GM19023 (cell line): Measurements from ENCODE around the gene CMC2.
A peak's percentile ranks its signal among the peaks of the same experiment; 100 is the strongest.

Source experiments
- ATAC-seq: cut with Tn5 transposase; IDR thresholded peaks from one replicate; pipeline ENCODE4 v1.9.1; 2021; ENCODE audit warnings: mild to moderate bottlenecking, moderate library complexity; ENCODE audit not compliant: unreplicated experiment

CMC2 gene

GRCh38 chr16:80981103-80981502 lies 25.6 kb downstream of the CMC2 start:
- no peak for ATAC-seq

- ATAC-seq, result no peak
These were observed 29.7 kb downstream of the CMC2 start for GRCh38 chr16:80976946-80977345.

DNA sequence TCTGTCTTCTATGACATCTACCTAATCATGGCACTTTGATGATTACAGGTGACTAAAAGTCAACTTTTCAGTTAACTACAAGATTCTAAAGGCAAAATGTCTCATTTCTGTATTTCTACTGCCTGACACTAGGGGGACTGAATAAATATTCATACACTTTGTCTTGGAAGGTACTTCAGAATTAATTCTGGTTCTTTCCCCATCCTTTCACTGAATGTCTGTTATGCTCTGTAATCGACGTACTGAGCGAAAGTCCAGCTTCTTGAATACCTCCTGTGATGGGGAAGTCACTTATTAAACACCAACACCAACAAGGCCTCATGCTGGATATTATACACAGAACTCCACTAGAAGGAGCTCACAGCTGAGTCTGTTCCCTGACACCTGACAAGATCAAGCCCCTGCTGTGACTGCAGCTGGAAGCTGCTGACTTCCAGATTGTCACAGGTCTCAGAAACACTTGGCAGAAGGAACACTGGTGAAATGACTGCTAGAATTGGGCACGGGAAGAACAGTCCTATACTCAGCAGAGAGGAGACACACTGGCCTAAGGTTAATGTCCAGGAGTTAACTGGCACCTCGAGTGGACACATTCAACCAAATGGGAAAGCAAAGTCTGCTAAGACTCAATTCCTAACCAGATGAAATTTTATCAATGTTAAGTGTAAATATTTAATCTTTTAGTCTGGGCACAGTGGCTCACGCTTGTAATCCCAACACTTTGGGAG lies 31.9 kb downstream of the CMC2 start:
- ATAC-seq, result no peak

- no peak for ATAC-seq
These were observed 32.7 kb downstream of the CMC2 start for GRCh38 chr16:80973991-80974390.

DNA sequence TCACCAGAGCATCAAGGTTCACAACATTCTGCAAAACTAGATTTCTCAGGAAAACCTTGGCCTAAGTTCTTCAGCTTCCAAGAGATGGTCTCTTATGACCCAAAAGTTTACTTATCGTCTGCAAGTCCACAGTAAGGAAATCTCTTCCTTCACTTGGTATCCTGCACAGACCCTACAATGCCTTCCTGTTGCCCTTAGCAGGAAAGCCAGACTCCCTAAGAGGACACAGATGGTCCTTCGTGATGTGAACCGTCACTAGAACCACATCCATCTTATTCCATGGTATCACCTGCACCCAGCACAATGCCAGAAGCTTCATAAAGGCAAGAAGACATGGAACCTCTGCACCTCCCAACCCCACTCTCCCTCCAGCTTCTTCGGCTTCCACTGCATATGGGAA lies 34.1 kb downstream of the CMC2 start:
- no peak for ATAC-seq

DNA sequence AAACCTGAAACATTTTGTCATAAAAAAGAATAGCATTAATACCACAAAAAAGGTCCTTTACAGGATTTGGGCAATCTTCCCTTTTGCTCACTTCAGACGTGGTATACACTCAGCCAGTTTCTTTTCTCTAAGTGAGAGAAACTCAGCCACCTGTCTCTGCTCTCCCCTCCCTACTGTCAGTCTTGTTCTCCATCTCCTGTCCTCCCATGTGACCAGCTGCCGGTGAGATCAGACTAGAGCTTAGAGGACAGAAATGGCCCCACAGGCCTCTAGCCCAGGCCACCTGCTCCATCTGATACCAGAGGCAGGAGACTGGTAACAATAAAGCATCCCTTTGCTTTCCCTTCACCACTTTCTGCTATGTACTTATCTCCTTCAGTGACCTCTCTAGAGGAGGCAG lies 34.9 kb downstream of the CMC2 start:
- peak; percentile 90 for ATAC-seq

DNA sequence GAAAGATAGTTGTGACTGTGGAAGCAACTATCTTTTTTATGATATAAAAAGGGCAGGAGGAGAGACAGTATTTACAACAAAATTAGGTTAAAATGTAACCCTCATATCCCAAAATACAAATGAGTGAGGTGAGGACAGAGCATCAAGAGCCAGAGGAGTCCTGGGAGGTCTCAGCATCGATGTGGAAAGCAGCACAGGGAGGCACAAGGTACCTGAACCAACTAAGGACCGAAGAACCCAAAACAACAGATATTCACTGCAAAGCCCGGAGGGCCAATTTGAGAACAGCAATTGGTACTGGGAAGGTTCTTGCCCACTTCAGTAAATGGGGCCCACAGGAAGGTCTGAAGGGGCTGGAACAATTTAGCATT lies 37.6 kb downstream of the CMC2 start:
- no peak for ATAC-seq

GRCh38 chr16:80968386-80969113 lies 38.1 kb downstream of the CMC2 start:
- ATAC-seq, result no peak

DNA sequence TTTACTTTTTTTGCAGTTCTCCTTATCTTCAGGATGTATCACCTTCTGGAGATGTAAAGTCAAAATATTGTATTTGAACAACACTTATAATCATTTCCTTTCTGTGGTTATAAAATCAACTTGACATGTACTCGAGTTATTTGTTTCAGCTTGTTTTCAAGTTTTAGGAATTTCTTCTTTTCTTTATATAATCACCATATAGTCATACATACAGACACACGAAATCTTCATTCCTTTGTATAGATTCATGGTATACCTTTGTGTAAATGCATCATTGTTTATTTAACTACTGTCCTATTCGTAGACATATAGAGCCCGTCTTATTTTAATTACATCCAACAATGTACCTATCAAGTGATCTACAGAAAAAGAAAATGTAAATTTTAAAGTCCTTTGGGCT lies 40.1 kb downstream of the CMC2 start:
- ATAC-seq, result no peak

DNA sequence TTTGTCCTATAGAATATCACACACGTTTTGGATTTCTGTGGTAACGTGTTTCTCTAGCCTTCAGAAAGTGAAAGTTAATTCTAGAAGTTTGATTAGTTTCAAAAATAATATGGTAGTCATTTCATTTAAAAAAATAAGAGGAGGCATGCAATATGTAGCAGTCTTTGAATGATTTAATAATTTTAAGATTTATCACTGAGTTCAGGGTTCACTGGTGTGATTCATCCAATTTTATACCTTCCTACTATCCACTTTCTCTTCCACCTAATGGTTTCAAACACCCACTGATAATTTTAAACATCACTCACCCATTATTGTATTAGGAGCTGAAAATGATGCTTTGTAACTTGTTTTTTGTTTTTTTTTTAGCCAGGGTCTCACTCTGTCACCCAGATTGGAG lies 42.3 kb downstream of the CMC2 start:
- no peak for ATAC-seq

- no peak for ATAC-seq
These were observed 43.8 kb downstream of the CMC2 start for GRCh38 chr16:80962879-80963278.

DNA sequence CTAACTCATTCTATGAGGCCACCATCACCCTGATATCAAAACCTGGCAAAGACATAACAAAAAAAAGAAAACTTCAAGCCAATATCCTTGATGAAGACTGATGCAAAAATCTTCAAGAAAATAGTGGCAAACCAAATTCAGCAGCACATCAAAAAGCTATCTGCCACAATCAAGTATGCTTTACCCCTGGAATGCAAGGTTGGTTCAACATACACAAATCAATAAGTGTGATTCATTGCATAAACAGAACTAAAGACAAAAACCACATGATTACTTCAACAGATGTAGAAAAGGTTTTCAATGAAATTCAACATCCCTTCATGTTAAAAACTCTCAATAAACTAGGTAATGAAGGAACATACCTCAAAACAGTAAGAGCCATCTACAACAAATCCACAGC lies 48.4 kb downstream of the CMC2 start:
- ATAC-seq, result no peak

DNA sequence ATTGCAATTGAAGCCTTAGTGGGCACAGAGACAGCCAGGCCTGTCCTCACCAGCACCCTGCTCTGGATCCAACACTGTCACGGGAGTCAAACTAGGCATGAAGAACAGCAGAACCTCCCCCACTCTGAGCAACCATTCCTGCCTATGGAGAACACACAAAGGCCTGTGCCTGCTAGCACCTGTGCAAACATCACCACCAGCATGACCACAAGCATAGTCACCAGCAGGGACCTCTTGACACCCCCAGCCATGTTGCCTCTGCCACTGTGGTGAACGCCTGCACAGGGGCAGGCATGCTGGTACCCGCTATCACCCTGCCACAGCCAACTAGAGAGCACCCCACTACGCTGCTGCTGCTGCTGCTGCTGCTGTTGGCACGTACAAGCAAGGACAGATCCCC lies 51.7 kb downstream of the CMC2 start:
- ATAC-seq, result no peak

DNA sequence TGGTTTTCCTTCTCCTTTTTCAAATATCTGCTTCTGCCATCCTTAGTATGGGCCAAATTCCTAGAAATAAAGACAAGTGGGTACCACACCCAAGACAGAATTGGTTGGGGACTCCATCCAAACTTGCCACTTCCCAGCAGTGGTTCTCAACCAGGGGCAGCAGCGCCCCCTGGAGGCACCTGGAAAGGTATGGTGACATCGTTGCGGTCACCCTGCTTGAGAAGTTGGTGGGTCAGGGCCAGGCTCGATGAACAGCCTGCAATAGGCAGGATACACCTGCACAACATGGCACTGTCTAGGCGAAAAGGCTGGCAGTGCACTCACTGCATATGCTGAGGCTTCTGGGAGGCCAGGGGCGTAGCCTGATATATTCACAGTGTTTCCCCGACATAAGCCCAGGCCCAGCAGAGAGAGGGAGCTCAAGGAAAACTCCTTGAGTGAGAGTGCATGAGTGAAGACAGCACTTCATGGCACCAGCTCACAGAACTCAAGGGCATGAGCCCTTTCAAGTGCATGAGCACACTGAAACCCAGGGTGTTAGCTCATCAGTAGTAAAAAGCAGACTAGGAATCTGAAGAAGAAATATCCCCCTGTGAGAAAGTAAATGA lies 57.7 kb downstream of the CMC2 start:
- no peak for ATAC-seq

DNA sequence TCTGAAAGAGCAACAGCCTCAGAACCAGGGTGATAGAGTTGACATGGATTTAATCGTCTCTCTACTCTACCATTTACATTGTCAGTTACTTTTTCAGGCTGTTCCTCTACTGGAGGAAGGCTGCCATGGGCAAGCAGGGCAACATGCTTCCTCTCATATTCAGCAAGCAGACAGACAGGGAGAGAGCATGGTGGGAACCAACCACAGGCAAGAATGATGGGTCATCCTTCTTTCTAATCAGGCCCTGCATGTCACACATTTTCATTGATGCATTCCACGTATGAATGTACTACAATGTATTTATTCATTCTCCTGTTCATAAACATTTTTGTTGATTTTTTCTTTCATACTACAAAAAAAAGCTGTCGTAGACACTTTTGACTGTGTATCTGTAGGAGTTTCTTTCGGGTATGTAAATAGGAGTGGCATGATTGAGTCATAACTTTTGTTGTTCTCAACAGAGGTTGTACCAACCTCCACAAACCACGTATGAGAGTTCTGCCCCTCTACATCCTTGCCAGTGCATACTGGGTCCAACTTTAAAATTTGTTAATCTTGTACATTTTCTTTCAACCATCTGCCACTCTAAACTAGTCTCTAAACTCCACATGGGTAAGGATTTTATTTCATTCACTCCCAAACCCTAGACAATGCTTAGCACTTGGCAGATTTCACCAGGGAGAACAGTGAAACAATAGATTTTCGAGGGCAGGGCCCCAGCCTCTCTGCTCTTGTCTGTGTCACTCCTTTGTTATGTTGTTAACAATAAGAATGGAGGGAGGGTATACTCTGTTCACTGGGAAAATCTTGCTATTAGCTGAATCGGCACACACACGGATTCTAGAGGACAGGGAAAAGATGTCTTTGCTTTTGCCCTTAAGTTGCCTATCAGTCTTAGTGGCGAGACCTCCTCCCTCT lies 58.7 kb downstream of the CMC2 start:
- ATAC-seq, result no peak

DNA sequence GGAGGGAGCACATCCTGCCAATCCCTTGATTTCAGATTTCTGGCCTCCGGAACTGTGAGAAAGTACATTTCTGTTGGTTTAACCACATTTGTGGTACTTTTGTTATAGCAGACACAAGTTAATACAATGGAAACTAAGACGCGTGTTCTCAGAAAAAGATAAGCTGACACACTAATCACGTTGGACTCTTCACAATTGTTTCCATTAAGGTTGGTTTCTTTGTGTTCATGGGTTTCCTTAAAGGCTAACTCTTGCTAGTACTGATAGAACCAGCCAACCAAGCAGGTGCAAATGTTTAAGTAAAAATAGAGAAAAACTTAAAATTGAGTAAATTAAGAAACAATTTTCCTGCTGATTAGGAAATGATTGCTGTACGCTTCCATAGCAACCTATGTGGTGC lies 59.4 kb downstream of the CMC2 start:
- no peak for ATAC-seq

DNA sequence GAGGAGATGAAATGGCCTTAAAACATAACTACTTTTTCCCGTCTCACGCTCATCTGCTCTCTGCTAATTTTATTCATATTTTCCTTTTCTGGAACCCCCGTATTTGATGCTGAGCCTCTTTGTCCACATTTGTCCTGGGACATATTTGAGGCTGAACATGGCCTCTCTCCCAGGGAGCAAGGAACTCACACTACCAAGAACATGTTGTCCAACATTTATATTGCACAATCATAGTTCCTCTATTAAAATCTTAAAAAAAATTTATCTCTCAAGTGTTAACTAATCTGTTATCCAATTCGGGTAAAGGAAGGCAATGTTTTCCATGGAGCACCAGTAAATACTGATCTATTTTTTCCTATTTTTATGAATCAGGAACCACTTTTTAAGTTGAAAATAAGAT lies 60.2 kb downstream of the CMC2 start:
- ATAC-seq, result no peak

DNA sequence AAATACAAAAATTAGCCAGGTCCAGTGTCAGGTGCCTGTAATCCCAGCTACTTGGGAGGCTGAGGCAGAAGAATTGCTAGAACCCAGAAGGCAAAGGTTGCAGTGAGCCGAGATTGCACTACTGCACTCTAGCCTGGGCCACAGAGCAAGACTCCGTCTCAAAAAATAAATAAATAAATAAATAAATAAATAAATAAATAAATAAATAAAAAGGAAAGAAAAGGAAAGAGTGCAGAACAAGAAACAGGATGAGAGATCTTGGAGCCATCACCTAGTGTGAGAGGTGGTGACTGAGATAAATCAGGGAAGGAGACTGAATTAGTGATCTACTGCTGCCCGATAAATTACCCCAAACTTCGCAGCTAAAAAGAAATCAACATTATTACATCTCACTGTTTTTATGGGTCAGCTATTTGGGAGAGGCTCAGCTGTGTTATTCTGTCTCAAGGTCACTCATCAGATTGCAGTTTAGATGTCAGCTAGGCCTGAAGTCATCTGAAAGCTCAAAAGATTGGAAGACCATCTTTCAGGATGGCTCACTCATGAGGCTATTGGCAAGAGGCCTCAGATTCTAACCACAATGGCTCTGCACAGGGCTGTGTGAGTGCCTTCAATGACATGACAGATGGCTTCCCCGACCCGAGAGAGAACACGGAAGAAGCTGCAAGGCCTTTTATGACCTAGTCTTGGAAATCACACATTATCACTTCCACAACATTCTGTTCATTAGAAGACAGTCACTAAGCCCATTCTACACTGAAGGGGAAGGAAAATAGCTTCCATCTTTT lies 66.4 kb downstream of the CMC2 start:
- ATAC-seq, result no peak

DNA sequence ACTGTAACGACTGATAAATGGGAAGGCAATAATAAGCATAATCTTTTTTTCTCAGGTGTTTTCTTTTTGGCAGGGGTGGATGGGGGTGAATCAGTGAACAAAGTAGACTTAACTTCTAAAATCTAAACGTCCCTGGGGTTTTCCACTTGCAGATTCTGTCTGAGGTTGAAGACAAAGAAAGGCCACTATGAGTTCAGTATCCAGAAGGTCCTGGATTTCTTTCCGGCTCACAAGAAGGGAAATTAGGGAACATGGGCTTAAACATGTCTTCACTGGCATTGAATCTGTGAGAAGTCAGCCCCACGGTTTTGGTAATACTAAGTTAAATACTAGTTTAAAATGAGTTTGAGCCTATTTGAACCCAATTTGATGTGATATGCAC lies 67.8 kb downstream of the CMC2 start:
- ATAC-seq, result no peak
